Astrocyte (in vitro differentiated cells and primary cell): Measurements from ENCODE around the gene STX7.

Experiments used
- CTCF ChIP-seq: IDR thresholded peaks from 2 replicates; pipeline ENCODE4 v1.5.1; 2011; ENCODE audit warnings: low read depth, mild to moderate bottlenecking, inconsistent platforms, low read length, moderate library complexity; ENCODE audit not compliant: insufficient read depth
- EZH2 ChIP-seq: IDR thresholded peaks from 2 replicates; pipeline ENCODE4 v1.6.1; 2012; ENCODE audit warnings: mild to moderate bottlenecking, low read length, inconsistent platforms; ENCODE audit not compliant: insufficient read depth

GRCh38 chr6:132411296-132411695 lies 101.6 kb downstream of the STX7 start:
- TF ChIP-seq CTCF (no peak), EZH2 (no peak)
